ENCODE data around the gene THOC2.

GRCh38 chrX:123698979-123699520 is 33.8 kb downstream of the THOC2 start:
- TF ChIP-seq, protein P1, sequence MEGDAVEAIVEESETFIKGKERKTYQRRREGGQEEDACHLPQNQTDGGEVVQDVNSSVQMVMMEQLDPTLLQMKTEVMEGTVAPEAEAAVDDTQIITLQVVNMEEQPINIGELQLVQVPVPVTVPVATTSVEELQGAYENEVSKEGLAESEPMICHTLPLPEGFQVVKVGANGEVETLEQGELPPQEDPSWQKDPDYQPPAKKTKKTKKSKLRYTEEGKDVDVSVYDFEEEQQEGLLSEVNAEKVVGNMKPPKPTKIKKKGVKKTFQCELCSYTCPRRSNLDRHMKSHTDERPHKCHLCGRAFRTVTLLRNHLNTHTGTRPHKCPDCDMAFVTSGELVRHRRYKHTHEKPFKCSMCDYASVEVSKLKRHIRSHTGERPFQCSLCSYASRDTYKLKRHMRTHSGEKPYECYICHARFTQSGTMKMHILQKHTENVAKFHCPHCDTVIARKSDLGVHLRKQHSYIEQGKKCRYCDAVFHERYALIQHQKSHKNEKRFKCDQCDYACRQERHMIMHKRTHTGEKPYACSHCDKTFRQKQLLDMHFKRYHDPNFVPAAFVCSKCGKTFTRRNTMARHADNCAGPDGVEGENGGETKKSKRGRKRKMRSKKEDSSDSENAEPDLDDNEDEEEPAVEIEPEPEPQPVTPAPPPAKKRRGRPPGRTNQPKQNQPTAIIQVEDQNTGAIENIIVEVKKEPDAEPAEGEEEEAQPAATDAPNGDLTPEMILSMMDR (IDR thresholded peaks at IDR 0.05) = no peak
- TF ChIP-seq EZH2 (IDR thresholded peaks at IDR 0.05; ENCODE audit: borderline replicate concordance, insufficient read depth, low read depth, low read length, poor library complexity, severe bottlenecking) = no peak

Measured in B cell (primary cell).